Measurements from ENCODE around the gene DLG2. TPM values are rescaled to one million over a fixed set of nuclear protein-coding genes. Genes with fewer than 3 reads are reported as not detected.
"Not testable (repeated sequence)": the region's sequence is repeated elsewhere in the genome, so short reads cannot be mapped to it uniquely, and the experiment has no call there.

The DLG2 gene
- total RNA-seq, 1 donor from 2014 or later: 2.1 TPM

GRCh38 chr11:83427501-83427900 lies 2199.6 kb downstream of the DLG2 start:
- Mint-ChIP-seq H3K36me3 (ENCODE audit: low read depth) (no peaks in the 10 kb centered on the region), H3K9me3 (no peaks in the 10 kb centered on the region), H3K27ac (ENCODE audit: unreplicated experiment) (no peak overlapping the region), H3K27me3 (ENCODE audit: low read depth) (no peaks in the 10 kb centered on the region), H3K4me3 (no peak overlapping the region), H3K4me1 (no peaks in the 10 kb centered on the region)
- no peak for DNase-seq (ENCODE audit: low read depth, low spot score)
- TF ChIP-seq, protein P1, sequence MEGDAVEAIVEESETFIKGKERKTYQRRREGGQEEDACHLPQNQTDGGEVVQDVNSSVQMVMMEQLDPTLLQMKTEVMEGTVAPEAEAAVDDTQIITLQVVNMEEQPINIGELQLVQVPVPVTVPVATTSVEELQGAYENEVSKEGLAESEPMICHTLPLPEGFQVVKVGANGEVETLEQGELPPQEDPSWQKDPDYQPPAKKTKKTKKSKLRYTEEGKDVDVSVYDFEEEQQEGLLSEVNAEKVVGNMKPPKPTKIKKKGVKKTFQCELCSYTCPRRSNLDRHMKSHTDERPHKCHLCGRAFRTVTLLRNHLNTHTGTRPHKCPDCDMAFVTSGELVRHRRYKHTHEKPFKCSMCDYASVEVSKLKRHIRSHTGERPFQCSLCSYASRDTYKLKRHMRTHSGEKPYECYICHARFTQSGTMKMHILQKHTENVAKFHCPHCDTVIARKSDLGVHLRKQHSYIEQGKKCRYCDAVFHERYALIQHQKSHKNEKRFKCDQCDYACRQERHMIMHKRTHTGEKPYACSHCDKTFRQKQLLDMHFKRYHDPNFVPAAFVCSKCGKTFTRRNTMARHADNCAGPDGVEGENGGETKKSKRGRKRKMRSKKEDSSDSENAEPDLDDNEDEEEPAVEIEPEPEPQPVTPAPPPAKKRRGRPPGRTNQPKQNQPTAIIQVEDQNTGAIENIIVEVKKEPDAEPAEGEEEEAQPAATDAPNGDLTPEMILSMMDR (conservative IDR thresholded peaks at IDR 0.05): no peak

GRCh38 chr11:83425137-83425466 lies 2202.0 kb downstream of the DLG2 start:
- Mint-ChIP-seq H3K9me3 (no peaks in the 10 kb centered on the region), H3K27me3 (ENCODE audit: low read depth) (no peaks in the 10 kb centered on the region), H3K4me1 (no peaks in the 10 kb centered on the region), H3K36me3 (ENCODE audit: low read depth) (no peaks in the 10 kb centered on the region), H3K27ac (ENCODE audit: unreplicated experiment) (no peak overlapping the region), H3K4me3 (no peak overlapping the region)
- no peak for DNase-seq (ENCODE audit: low read depth, low spot score)
- TF ChIP-seq, protein P1 (conservative IDR thresholded peaks at IDR 0.05): no peak

DNA sequence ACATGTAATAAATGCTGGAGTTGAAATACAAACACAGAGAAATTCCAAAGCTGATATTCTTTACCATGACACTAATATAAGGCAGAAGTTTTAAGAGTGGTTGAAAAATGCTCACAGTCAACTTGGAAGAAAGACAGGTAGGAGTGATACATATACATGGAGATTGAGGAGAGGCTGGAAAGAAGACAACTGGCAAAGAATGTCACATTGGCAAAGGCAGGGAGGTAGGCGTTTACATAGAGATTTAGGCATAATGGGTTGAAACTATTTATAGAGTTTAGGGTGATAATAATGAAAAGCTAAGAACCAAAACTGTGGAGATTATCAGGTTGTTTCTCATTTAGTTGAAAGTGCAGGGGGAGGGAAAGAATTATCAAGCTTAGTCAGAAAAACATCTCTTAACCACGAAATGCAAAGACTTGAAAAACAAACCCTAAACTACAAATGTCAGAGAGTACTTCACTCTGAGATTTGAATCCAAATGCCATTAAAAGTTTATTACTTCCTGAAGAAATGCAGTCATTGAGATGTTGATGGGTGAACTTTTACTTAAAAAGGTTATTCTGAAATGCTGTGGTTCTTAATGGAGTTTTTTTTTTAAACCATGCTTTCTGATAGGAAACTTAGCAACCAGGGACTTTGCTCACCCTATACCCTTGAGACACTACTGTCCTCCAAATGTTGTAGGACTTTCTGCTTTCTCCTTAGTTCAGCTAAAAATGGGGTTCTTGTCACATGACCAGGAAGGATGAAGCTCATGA lies 2202.6 kb downstream of the DLG2 start:
- no peak overlapping the region for H3K27ac Mint-ChIP-seq (ENCODE audit: unreplicated experiment)
- TF ChIP-seq, protein P1 (conservative IDR thresholded peaks at IDR 0.05): no peak
- no peak for DNase-seq (ENCODE audit: low read depth, low spot score)
- no peaks in the 10 kb centered on the region for H3K36me3 Mint-ChIP-seq (ENCODE audit: low read depth)
- H3K4me3 Mint-ChIP-seq: no peak overlapping the region
- no peaks in the 10 kb centered on the region for H3K4me1 Mint-ChIP-seq
- no peaks in the 10 kb centered on the region for H3K27me3 Mint-ChIP-seq (ENCODE audit: low read depth)
- H3K9me3 Mint-ChIP-seq: no peaks in the 10 kb centered on the region

GRCh38 chr11:83422641-83423040 lies 2204.5 kb downstream of the DLG2 start:
- H3K36me3 Mint-ChIP-seq (ENCODE audit: low read depth); H3K4me1 Mint-ChIP-seq; H3K27ac Mint-ChIP-seq (ENCODE audit: unreplicated experiment); H3K4me3 Mint-ChIP-seq; DNase-seq (ENCODE audit: low read depth, low spot score); H3K9me3 Mint-ChIP-seq; H3K27me3 Mint-ChIP-seq (ENCODE audit: low read depth): not testable (repeated sequence)

- peaks cover 9% of the 10 kb centered on the region for H3K9me3 Mint-ChIP-seq
- TF ChIP-seq, protein P1 (conservative IDR thresholded peaks at IDR 0.05): no peak
- no peak overlapping the region for H3K4me3 Mint-ChIP-seq
Measured at GRCh38 chr11:83410605-83411565, 2216.3 kb downstream of the DLG2 start.

DNA sequence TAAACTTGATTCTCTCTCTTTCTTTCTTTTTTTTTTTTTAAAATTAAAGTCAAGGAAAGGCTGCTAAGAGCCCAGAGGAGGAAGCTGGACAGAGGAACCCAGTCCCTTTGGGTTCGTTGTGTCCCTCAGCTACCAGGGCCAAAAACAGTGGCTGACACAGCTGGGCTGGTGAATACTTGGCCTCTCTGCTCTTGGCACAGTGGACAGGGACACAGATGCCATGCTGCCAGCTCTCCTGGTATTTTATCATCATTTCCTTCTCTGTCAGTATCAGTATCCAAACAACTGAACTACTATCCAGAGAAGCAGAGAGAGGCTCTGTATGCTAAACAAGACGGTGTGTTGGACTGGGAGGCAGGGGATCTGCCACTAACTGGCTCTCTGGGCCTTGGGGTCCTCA lies 2217.3 kb downstream of the DLG2 start:
- TF ChIP-seq, protein P1 (conservative IDR thresholded peaks at IDR 0.05): no peak
- Mint-ChIP-seq H3K9me3 (peaks cover 7% of the 10 kb centered on the region), H3K36me3 (ENCODE audit: low read depth) (no peaks in the 10 kb centered on the region), H3K27ac (ENCODE audit: unreplicated experiment) (no peak overlapping the region), H3K27me3 (ENCODE audit: low read depth) (no peaks in the 10 kb centered on the region), H3K4me3 (no peak overlapping the region), H3K4me1 (no peaks in the 10 kb centered on the region)
- no peak for DNase-seq (ENCODE audit: low read depth, low spot score)

More at GRCh38 chr11:83410605-83411565, 2216.3 kb downstream of the DLG2 start:
- no peak for DNase-seq (ENCODE audit: low read depth, low spot score)
- no peaks in the 10 kb centered on the region for H3K36me3 Mint-ChIP-seq (ENCODE audit: low read depth)
- H3K27ac Mint-ChIP-seq (ENCODE audit: unreplicated experiment): no peak overlapping the region
- no peaks in the 10 kb centered on the region for H3K27me3 Mint-ChIP-seq (ENCODE audit: low read depth)
- no peaks in the 10 kb centered on the region for H3K4me1 Mint-ChIP-seq
